GM19025 (cell line): ENCODE results near the gene LPP.

Experiments
- ATAC-seq: cut with Tn5 transposase; IDR thresholded peaks from one replicate; pipeline ENCODE4 v1.9.1; 2021; ENCODE audit warnings: mild to moderate bottlenecking, low read depth, moderate library complexity; ENCODE audit not compliant: unreplicated experiment

Gene LPP

DNA sequence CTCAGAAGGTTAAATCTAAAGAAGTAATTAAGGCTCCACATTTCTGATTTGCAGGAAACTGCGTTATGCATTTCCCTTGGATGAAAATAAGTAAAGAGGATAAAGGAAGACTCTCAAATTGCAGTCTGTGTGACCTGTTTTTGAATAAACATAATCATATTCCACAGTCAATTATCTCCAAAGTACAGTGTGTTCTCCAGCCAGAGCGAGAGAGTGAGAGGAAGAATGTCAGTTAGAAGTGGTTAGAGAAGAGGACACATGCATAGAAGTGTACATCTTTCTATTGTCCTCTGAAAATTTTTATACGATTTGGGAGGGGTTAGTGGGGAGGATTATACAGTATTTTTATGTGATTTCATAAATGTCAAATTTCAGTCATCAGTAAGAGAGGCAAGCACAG is 487.1 kb downstream of the LPP start:
- no peak for ATAC-seq

GRCh38 chr3:188643736-188644135 is 489.8 kb downstream of the LPP start:
- no peak for ATAC-seq

- no peak for ATAC-seq
Observed at GRCh38 chr3:188646592-188646991, 492.6 kb downstream of the LPP start.

GRCh38 chr3:188647237-188647636 is 493.3 kb downstream of the LPP start:
- no peak for ATAC-seq

DNA sequence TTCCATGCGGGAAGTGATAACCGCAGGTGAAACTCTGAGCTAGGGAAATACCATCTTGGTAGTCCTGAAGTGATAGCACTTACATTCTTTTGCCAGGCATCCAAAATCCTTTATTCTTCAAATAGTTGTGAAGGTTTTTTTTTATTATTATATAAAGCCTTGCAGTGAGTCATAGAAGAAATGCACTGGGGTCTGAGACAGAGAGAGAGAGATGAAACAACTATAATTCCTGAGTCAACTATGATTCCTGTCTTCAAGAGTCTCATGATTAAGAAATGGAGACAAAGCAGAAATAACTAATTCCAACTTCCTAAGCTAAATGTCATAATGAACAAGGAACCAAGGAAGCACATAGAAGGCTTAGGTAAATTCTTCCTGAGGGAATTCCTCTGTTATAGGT is 495.6 kb downstream of the LPP start:
- ATAC-seq = no peak

- ATAC-seq = no peak
Observed at GRCh38 chr3:188656196-188656982, 502.4 kb downstream of the LPP start.

DNA sequence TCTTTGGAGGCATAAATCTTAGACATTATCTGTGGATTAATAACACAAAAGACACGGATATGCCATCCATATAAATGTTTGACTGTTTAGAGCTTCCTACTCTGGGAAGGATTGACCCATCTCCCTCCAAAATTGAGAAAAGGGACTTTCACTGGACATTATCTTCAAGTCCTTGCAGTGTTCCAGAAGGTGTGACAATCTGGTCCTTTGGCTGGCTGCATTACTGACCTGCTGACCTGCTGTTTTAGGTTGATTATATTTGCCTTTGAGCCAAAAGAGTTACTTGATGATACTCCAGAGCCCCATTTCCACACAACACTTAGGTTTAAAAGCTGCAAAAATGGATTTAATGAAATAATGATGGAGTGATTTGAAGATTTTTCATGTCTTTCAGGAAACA is 504.6 kb downstream of the LPP start:
- no peak for ATAC-seq

DNA sequence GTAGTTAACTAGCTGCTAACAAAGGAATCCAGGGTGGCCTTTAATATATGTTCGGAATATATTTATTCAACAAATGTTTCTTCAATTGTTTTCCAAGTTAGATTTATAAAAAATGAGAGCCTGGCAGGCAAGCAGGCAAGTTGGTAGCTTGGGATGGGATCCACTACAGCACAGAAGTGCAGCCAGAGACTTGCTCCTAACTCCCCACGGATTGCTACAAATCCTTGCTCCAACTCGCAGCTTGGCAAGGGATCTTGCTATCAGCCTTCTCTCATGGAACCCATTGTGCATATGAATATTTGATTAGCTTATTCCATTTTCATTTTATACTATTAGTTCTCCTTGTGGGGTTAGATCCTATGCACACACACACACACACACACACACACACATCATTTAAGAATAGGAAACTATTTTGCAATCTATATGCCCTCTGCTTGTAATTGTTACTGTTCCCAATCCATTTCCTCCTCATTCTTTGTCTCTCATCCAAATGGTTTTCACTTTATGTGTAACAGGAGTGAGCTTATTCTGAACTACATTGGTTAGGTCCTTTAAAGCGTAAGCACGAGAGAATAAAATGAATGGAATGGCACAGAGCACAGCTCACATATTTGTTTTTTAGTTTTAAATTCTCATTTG is 505.6 kb downstream of the LPP start:
- ATAC-seq = no peak

DNA sequence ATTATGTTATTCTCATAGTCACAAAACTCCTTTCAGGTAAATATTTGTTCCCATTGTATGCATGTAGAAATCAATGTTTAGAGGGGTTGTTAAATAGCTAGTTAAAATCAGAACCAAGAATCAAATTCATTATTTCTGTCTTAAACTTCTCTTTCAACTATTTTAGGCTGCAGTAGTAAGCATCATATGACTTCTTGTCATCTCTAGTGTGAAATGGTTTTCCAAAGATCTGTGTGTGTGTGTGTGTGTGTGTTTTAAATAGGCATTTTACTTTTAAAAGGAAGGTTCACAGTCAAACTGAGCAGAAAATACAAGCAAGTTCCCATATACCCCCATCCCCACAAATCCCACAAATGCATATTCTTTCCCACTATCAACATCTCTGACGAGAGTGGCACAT is 506.5 kb downstream of the LPP start:
- ATAC-seq = no peak

DNA sequence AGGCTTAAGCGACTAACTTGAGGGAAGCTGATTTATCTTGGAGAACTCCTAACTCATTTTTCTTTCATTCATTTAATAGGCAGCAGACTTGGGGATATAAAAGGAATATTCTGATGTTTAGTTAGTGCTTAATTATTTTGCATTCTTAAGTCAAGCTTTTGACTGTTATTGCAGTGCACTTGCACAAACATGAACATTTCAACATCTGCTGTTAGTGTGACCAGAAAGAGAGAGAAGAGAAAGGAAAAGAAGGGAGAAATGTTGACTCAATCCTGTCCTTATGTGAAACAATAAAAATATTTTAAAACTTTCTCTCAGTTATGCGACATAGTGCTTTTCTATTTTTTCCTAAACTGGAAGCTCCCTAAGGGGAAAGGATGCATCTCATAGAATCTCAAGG is 507.8 kb downstream of the LPP start:
- ATAC-seq = no peak

GRCh38 chr3:188662214-188662613 is 508.3 kb downstream of the LPP start:
- no peak for ATAC-seq

DNA sequence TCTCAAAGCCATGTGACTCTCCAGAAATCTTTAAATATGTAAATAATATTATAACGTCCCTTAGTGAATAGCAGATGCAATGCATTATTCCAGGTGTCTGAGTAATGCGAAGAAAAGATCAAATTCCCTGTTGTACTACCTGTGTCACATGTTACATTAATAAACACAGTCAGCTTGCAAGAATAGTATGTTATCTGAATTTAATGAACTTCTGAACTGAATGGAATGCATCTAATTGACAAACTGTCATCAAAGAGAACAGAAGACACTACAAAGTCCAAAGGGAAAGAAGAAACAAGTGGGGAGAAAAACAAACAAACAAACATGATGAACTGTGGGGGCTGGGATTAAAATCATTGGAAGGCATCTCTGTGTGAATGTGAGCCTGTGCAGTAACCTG is 508.8 kb downstream of the LPP start:
- ATAC-seq = no peak

GRCh38 chr3:188663839-188664238 is 509.9 kb downstream of the LPP start:
- ATAC-seq = no peak

- ATAC-seq = no peak
Observed at GRCh38 chr3:188664795-188665194, 510.8 kb downstream of the LPP start.

DNA sequence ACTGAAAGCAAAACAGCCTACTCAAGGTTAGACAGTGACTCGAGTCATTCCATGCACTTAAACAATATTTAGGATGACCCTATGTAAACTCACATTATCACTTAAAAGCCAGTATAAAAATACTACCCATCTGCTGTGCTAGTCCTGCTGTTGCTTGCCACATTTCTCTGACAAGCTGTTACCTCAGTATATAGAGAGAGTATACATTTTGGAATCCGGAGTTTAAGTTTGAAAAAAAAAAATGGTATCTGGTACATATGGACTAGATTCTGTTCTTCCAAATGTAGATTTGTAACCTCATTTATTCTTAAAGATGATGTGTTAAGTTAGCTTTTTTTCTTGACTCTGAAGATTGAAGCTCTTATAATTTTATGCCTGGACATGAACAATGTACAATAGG is 514.0 kb downstream of the LPP start:
- ATAC-seq = no peak

- ATAC-seq = no peak
Observed at GRCh38 chr3:188670446-188670845, 516.5 kb downstream of the LPP start.

DNA sequence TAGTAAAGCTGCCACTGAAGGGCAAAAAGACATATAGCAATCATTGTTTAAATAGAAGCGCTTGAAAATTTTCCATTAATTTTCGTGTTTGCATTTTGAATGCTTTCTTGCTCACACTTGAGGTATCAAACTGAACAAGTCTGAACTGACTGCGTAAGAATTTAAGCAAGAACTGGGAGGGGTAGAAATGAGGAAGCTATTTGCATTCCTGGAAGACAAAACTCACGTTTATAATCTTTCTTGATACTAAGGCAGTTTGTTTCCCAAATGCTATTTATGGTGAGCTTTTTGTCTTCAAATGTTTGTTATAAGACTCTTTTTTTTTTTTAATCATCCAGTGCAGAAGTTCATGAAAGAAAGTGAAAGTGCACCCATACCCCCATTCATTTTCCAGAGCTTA is 518.0 kb downstream of the LPP start:
- no peak for ATAC-seq

- ATAC-seq = no peak
Observed at GRCh38 chr3:188672840-188673239, 518.9 kb downstream of the LPP start.

GRCh38 chr3:188673646-188674186 is 519.8 kb downstream of the LPP start:
- no peak for ATAC-seq

GRCh38 chr3:188674595-188674994 is 520.6 kb downstream of the LPP start:
- no peak for ATAC-seq

DNA sequence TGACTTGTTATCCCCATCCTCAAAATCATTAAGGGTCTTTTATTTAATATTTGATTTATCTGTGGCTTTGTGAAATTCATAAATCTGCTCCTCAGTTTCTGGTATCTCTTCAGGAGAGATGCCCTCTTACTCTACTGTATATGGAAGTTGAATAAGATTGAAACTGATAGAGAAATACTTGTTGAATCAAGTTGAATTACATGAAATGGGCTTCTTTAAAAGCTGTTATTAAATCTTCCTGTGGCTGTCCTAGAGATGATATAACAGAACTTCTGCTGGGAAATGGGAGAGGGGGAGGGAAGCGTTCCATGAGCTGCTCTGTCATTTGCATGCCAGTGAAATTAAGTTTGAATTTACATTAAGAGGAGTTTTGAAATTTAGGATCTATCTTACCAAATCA is 523.4 kb downstream of the LPP start:
- ATAC-seq = no peak

DNA sequence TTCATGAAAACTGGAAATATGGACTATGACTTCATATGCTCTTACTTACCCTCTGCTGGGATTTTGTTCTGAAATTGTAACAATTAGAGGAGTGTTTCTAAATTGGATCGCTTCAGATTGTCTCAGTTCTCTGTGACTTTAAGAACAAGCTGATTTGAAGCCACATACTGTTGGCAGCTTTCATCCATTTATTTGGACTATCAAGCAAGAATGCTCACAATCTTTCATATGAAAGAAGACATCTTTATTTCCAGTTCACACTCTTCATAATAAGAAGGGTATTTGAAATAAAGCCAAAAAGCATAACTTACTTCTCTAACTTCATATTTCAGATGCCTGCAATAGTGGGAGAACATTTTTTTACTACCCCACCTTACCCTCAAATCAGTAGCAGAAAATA is 526.2 kb downstream of the LPP start:
- no peak for ATAC-seq
